Heart left ventricle (tissue), 16 donors: Measurements from ENCODE around the gene UHRF1. TPM values are rescaled to one million over a fixed set of nuclear protein-coding genes. Genes with fewer than 3 reads are reported as not detected.
A peak's percentile ranks its signal among the peaks of the same experiment; 100 is the strongest.
"Not testable (repeated sequence)": the region's sequence is repeated elsewhere in the genome, so short reads cannot be mapped to it uniquely, and the experiment has no call there.

Experiments
- ATAC-seq, 4 donors: fragments of 200-7000 bp; cut with Tn5 transposase; one replicate each; pipeline ENCODE4 v1.9.1; 2020 to 2022; ENCODE audit warnings: moderate library complexity in 4 of 4, mild to moderate bottlenecking in 3 of 4, moderate number of reproducible peaks in 1 of 4
- DNase-seq, 5 donors: peaks; one replicate each; pipeline ENCODE4 v3.0.0-alpha.2; 2020
- H3K27ac ChIP-seq, 12 donors: fragments of 200-600 bp; sonication (generic) in 4 of 12; one replicate each; pipeline versions ENCODE4 v1.5.0 to v1.8.0; 2016 to 2022; ENCODE audit warnings: mild to moderate bottlenecking in 2 of 12
- H3K27me3 ChIP-seq, 9 donors: fragments of 200-600 bp; sonication (generic) in 2 of 9; one replicate each; pipeline versions ENCODE4 v1.5.1 to v1.8.0; 2016 to 2022; ENCODE audit warnings: mild to moderate bottlenecking in 3 of 9
- H3K36me3 ChIP-seq, 9 donors: fragments of 200-600 bp; sonication (generic) in 2 of 9; one replicate each; pipeline versions ENCODE4 v1.5.0 to v1.8.0; 2018 to 2022; ENCODE audit warnings: mild to moderate bottlenecking in 2 of 9
- H3K4me1 ChIP-seq, 12 donors: fragments of 200-600 bp; sonication (generic) in 4 of 12; one replicate each; pipeline versions ENCODE4 v1.5.0 to v1.8.0; 2016 to 2022; ENCODE audit warnings: mild to moderate bottlenecking in 3 of 12
- H3K4me3 ChIP-seq, 12 donors: fragments of 200-600 bp; sonication (generic) in 4 of 12; one replicate each; pipeline versions ENCODE4 v1.5.0 to v1.8.0; 2017 to 2022; ENCODE audit warnings: mild to moderate bottlenecking in 9 of 12, moderate library complexity in 4 of 12
- H3K9me3 ChIP-seq, 12 donors: fragments of 200-600 bp; sonication (generic) in 4 of 12; one replicate each; pipeline versions ENCODE4 v1.5.0 to v1.8.0; 2016 to 2022; ENCODE audit warnings: mild to moderate bottlenecking in 1 of 12
- POLR2A ChIP-seq, 2 donors: fragments of 450-650 bp; IDR thresholded peaks; one replicate each; pipeline ENCODE4 v1.6.1; 2017; ENCODE audit warnings: antibody characterized with exemption in 2 of 2, mild to moderate bottlenecking in 2 of 2, moderate library complexity in 2 of 2
- WGBS, 4 donors: extraction: QIAGEN DNeasy Blood & Tissue Kit in 2 of 4; methylation state at CpG; one replicate each; pipeline versions ENCODE4 v1.1.5 to v1.1.7; 2013 to 2018; 5-methylcytosine and 5-hydroxymethylcytosine counted together
- intact Hi-C, 10 donors: fragments of 100-400 bp; cut with DNase I; formaldehyde crosslinking; loops; one replicate each; pipeline versions ENCODE4 v1.11.1 to v1.14.2; 2022
- polyA plus RNA-seq, 2 donors: library from polyadenylated mRNA; stranded (reverse); fragments of 200-250 nt; gene quantifications; one replicate each; pipeline ENCODE4 v1.2.3, GENCODE V29; 2013
- total RNA-seq, 9 donors: library from RNA; depleted of rRNA in 2 of 9; stranded (reverse); fragments of >200 nt in 2 of 9; fragmentation: NEBNext Ultra II Directional in 3 of 9; extraction: Animal tissue kit (Norgen Biotek cat#: 25700) in 3 of 9; gene quantifications; one replicate each; pipeline versions ENCODE4 v1.1.0 to v1.2.4, GENCODE V29; 2016 to 2023
- TF ChIP-seq, protein P1 (sequence below), 12 donors: fragments of 200-600 bp; sonication (generic) in 4 of 12; IDR thresholded peaks; one replicate each; pipeline versions ENCODE4 v1.5.0 to v1.8.0; 2018 to 2022; ENCODE audit warnings: antibody characterized with exemption in 12 of 12, mild to moderate bottlenecking in 5 of 12
- donor health status: ischemic (EF 13 %, LVEDD 7.1; RV severe dilation, severe dysfunction).
- donor health status: healthy with polysubstance abuse.
- donor health status: DM: no; HTN: yes; CAD: no.
- donor health status: DM: no; HTN: no; CAD: no.
- donor health status: ischemic (EF 25% LVEDD 6.9; RV normal size, moderate dysfunction).
- donor health status: ischemic (EF 25% LVEDD 5.7; RV mildly dilated, moderate dysfunction).
- donor health status: healthy.
- donor health status: DM: yes; HTN: yes; CAD: no.
- donor health status: ischemic (EF 35%, LVEDD 5.7; RV mildly dilated, moderate dysfunction).
- donor health status: nonischemic (EF 11% LVEDD 7.7; RV severe dilation, severe dysfunction).
- donor health status: DM: yes; HTN: yes; CAD: no.
- donor health status: PGD.
- donor health status: ischemic (EF 29% LVEDD 5.4; RV normal size, mild dysfunction).
- donor health status: nonischemic (EF 23%, LVEDD 6.1; RV moderate dilation, normal function).

The UHRF1 gene
- total and polyA plus RNA-seq, 11 donors = 0.25 to 8.9 (median 0.74) TPM

DNA sequence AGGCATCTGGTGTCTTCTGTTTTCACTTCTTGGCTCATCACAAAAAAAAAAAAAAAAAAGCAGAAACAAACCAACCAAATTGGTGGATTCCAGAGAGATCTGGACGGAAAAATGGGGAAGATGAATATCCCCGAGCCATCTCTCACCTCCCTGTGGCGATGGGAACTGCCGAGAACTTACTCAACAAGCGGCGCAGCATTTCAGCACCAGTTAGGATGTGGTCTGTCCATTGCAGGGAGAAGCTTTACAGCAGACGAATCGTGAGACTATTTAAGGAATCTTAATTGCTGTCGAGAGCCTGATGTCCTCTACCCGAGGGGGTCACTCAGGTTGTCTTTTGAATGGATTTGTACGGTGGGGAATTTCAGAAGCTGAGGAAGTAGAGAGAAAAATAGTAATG, 42.4 kb downstream of the UHRF1 start:
- ATAC-seq (peak in 2 of 4 donors; percentile 28 to 42), DNase-seq (no peak)
- Histone ChIP-seq H3K27me3 (no peaks in the 10 kb centered on the region), H3K4me1 (peaks cover 0 to 3% (median 0%) of the 10 kb centered on the region in 12 donors), H3K4me3 (no peak overlapping the region), H3K9me3 (no peaks in the 10 kb centered on the region), H3K27ac (no peak overlapping the region), H3K36me3 (peaks cover 0 to 5% (median 0%) of the 10 kb centered on the region in 9 donors)
- WGBS, 4 donors = 53 to 65% (median 58%) methylated on average over 11 of the region's 11 CpGs
- TF ChIP-seq, protein P1, sequence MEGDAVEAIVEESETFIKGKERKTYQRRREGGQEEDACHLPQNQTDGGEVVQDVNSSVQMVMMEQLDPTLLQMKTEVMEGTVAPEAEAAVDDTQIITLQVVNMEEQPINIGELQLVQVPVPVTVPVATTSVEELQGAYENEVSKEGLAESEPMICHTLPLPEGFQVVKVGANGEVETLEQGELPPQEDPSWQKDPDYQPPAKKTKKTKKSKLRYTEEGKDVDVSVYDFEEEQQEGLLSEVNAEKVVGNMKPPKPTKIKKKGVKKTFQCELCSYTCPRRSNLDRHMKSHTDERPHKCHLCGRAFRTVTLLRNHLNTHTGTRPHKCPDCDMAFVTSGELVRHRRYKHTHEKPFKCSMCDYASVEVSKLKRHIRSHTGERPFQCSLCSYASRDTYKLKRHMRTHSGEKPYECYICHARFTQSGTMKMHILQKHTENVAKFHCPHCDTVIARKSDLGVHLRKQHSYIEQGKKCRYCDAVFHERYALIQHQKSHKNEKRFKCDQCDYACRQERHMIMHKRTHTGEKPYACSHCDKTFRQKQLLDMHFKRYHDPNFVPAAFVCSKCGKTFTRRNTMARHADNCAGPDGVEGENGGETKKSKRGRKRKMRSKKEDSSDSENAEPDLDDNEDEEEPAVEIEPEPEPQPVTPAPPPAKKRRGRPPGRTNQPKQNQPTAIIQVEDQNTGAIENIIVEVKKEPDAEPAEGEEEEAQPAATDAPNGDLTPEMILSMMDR (IDR thresholded peaks at IDR 0.05) = no peak
- TF ChIP-seq POLR2A (IDR thresholded peaks at IDR 0.05) = no peak
- intact Hi-C loops = no loop called here

DNA sequence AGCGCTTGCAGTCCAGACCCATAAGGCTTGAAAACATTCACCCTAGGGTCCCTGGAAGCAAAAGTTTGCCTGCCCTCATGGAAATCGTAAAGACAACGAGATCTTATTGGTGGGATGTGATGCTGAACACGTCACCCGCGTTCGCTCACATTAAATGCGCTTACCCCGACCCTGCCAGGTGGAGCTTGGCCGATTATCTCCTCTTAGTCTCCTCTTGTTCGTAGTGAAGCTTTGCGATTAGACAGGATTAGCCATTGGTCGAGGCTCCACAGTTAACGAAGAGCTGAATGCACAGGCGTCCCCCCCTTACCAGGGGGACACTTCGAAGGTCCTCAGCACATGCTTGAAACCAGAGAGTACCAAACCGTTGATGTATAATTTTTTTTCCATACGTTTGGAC, 43.6 kb downstream of the UHRF1 start:
- intact Hi-C loops = no loop called here

DNA sequence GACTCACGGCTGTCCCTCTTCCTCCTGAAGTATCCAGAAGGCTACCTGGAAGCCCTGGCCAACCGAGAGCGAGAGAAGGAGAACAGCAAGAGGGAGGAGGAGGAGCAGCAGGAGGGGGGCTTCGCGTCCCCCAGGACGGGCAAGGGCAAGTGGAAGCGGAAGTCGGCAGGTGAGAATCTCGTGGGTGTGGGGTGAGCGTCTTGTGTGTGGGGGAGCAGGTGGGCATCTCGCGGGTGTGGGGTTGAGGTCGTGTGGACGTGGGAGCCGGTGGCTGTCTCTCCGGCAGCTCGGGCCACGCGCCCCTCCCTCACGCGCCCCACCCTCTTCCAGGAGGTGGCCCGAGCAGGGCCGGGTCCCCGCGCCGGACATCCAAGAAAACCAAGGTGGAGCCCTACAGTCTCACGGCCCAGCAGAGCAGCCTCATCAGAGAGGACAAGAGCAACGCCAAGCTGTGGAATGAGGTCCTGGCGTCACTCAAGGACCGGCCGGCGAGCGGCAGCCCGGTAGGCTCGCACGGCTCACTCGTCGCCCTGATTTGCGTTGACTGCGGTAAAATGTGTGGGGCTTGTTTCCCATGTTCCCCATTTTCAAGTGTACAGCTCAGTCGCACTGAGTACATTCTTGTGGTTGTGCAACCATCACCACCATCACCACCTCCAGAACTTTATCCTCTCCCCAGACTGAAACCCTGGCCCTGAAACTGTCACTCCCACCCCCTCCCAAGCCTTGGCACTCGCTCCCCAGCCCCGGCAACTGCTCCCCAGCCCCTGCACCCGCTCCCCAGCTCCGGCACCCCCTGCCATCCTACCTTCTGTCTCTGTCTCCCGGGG, 45.2 kb downstream of the UHRF1 start:
- H3K36me3 ChIP-seq, H3K4me3 ChIP-seq, DNase-seq, intact Hi-C loops, H3K9me3 ChIP-seq, H3K27me3 ChIP-seq, H3K4me1 ChIP-seq, H3K27ac ChIP-seq: not testable (repeated sequence)
- peak in 1 of 4 donors; percentile 25 for ATAC-seq
- 92 to 94% (median 92%) methylated on average over 44 to 46 of the region's 46 CpGs for WGBS, 4 donors

More for the DNA sequence above, 43.6 kb downstream of the UHRF1 start:
- Histone ChIP-seq H3K27me3 (no peaks in the 10 kb centered on the region), H3K4me1 (peaks cover 0 to 3% (median 0%) of the 10 kb centered on the region in 12 donors), H3K4me3 (no peak overlapping the region), H3K36me3 (peaks cover 0 to 4% (median 0%) of the 10 kb centered on the region in 9 donors), H3K27ac (no peak overlapping the region), H3K9me3 (no peaks in the 10 kb centered on the region)
- DNase-seq = no peak
- no peak for TF ChIP-seq POLR2A (IDR thresholded peaks at IDR 0.05)
- TF ChIP-seq, protein P1 (IDR thresholded peaks at IDR 0.05) = no peak
- no peak for ATAC-seq
- 93 to 95% (median 95%) methylated on average over 18 of the region's 18 CpGs for WGBS, 4 donors

DNA sequence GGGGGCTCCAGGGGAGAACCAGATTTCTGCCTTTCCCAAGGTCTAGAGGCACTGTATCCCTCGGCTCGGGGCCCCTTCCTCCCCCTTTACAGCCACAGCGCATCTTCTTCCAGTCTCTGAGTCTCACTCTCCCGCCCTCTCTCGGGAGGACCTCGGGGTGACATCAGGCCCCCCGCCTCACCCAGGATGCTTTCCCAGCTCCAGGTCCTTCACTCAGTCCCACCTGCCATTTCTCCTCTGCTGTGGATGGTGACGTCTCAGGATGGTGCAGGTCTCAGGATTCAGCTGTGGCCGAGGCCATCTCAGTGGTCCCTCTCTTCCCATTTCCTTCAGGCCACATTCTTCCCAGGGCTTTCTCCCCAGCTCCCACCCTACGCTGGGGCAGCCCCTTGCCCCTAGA, 46.0 kb downstream of the UHRF1 start:
- peaks cover 0 to 3% (median 0%) of the 10 kb centered on the region in 12 donors for H3K4me1 ChIP-seq
- DNase-seq = no peak
- WGBS, 4 donors = 95 to 98% (median 97%) methylated on average over 10 of the region's 10 CpGs
- H3K4me3 ChIP-seq = no peak overlapping the region
- intact Hi-C loops = no loop called here
- no peak for ATAC-seq
- H3K27me3 ChIP-seq = no peaks in the 10 kb centered on the region
- no peak overlapping the region for H3K27ac ChIP-seq
- no peaks in the 10 kb centered on the region for H3K9me3 ChIP-seq
- H3K36me3 ChIP-seq = peaks cover 0 to 3% (median 0%) of the 10 kb centered on the region in 9 donors
- TF ChIP-seq, protein P1 (IDR thresholded peaks at IDR 0.05) = no peak
- no peak for TF ChIP-seq POLR2A (IDR thresholded peaks at IDR 0.05)
